HepG2 (cell line): ENCODE data around the gene EFS.

Experiments used
- CTCF ChIP-seq: sonication (generic); formaldehyde crosslinking; IDR thresholded peaks from 2 replicates; pipeline ENCODE4 v1.5.0; 2020; ENCODE audit warnings: mild to moderate bottlenecking, missing genetic modification reagents, moderate library complexity
- ETV5 ChIP-seq: IDR thresholded peaks from 2 replicates; pipeline ENCODE4 v1.6.1; 2018; ENCODE audit warnings: missing biosample characterization, missing genetic modification reagents, inconsistent platforms, borderline replicate concordance
- JUND ChIP-seq: sonication (generic); formaldehyde crosslinking; IDR thresholded peaks from 2 replicates; pipeline ENCODE4 v1.8.0; 2022; ENCODE audit warnings: mild to moderate bottlenecking, missing genetic modification reagents
- NFYB ChIP-seq: sonication (generic); formaldehyde crosslinking; IDR thresholded peaks from 2 replicates; pipeline ENCODE4 v1.4.0; 2020; ENCODE audit warnings: missing genetic modification reagents
- RFX5 ChIP-seq: IDR thresholded peaks from 2 replicates; pipeline ENCODE4 v1.6.1; 2011; ENCODE audit warnings: low read depth, low read length, improper control_type of control experiment
- ZNF292 ChIP-seq: sonication (generic); formaldehyde crosslinking; IDR thresholded peaks from 2 replicates; pipeline ENCODE4 v1.8.1; 2022; ENCODE audit warnings: mild to moderate bottlenecking, low read depth, missing genetic modification reagents, borderline replicate concordance

DNA sequence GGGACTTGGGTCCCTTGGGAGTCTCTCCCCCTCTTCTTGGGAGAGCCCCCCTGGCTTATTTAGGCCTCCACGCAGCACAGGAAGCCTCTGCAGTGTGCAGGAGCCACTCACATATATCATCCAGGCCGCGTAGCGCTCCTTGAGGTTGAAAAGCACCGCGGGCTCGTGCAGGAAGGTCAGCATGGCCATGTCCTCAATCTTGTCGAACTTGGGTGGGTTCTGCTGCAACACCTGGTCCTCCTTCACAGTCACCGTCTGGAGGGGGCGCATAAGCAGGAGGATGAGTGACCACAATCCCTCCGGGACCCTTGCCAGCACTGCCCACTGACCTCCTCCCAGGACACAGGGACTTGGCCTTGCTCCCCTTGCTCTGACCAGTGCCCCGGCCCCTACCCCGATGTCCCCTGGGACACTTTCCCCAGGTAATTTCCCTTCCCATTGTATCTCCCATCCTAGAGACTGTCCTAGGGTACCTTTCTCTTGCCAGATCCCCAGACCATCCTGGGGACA is 40.6 kb upstream of the EFS start:
- TF ChIP-seq JUND (CRISPR knock-in tag) (no peak), RFX5 (no peak), ZNF292 (CRISPR knock-in tag) (no peak), NFYB (CRISPR knock-in tag) (no peak), CTCF (CRISPR knock-in tag) (no peak), ETV5 (CRISPR knock-in tag) (no peak)
